ENCODE results near the gene RBPJ.

The RBPJ gene

GRCh38 chr4:26464420-26465095 lies 143.7 kb downstream of the RBPJ start:
- TF ChIP-seq CTCF (IDR thresholded peaks at IDR 0.05; ENCODE audit: control insufficient read depth, insufficient read depth, low read depth, low read length, missing control alignments), result no peak
- no peak overlapping the region for H3K4me3 ChIP-seq (ENCODE audit: control insufficient read depth, low read depth, low read length)
- no peak for DNase-seq (ENCODE audit: low read depth)

- DNase-seq (ENCODE audit: low read depth), result no peak
- H3K4me3 ChIP-seq (ENCODE audit: control insufficient read depth, low read depth, low read length), result no peak overlapping the region
- no peak for TF ChIP-seq CTCF (IDR thresholded peaks at IDR 0.05; ENCODE audit: control insufficient read depth, insufficient read depth, low read depth, low read length, missing control alignments)
These were observed 145.9 kb downstream of the RBPJ start for GRCh38 chr4:26466578-26467270.

- H3K4me3 ChIP-seq (ENCODE audit: control insufficient read depth, low read depth, low read length), result no peak overlapping the region
- TF ChIP-seq CTCF (IDR thresholded peaks at IDR 0.05; ENCODE audit: control insufficient read depth, insufficient read depth, low read depth, low read length, missing control alignments), result no peak
- no peak for DNase-seq (ENCODE audit: low read depth)
These were observed 146.9 kb downstream of the RBPJ start for GRCh38 chr4:26467724-26468123.

- H3K4me3 ChIP-seq (ENCODE audit: control insufficient read depth, low read depth, low read length), result no peak overlapping the region
- no peak for DNase-seq (ENCODE audit: low read depth)
- no peak for TF ChIP-seq CTCF (IDR thresholded peaks at IDR 0.05; ENCODE audit: control insufficient read depth, insufficient read depth, low read depth, low read length, missing control alignments)
These were observed 147.6 kb downstream of the RBPJ start for GRCh38 chr4:26468283-26468949.

GRCh38 chr4:26468977-26469376 lies 148.2 kb downstream of the RBPJ start:
- DNase-seq (ENCODE audit: low read depth), result no peak
- no peak overlapping the region for H3K4me3 ChIP-seq (ENCODE audit: control insufficient read depth, low read depth, low read length)
- TF ChIP-seq CTCF (IDR thresholded peaks at IDR 0.05; ENCODE audit: control insufficient read depth, insufficient read depth, low read depth, low read length, missing control alignments), result no peak

GRCh38 chr4:26471890-26472289 lies 151.1 kb downstream of the RBPJ start:
- no peak for DNase-seq (ENCODE audit: low read depth)
- no peak for TF ChIP-seq CTCF (IDR thresholded peaks at IDR 0.05; ENCODE audit: control insufficient read depth, insufficient read depth, low read depth, low read length, missing control alignments)

More at GRCh38 chr4:26471890-26472289, 151.1 kb downstream of the RBPJ start:
- no peak overlapping the region for H3K4me3 ChIP-seq (ENCODE audit: control insufficient read depth, low read depth, low read length)
